ENCODE data around the gene RASGRP2. TPM values are rescaled to one million over a fixed set of nuclear protein-coding genes. Genes with fewer than 3 reads are reported as not detected.

The RASGRP2 gene
- polyA plus RNA-seq, 6 donors from 2014 or later, result 274 to 429 (median 285) TPM

DNA sequence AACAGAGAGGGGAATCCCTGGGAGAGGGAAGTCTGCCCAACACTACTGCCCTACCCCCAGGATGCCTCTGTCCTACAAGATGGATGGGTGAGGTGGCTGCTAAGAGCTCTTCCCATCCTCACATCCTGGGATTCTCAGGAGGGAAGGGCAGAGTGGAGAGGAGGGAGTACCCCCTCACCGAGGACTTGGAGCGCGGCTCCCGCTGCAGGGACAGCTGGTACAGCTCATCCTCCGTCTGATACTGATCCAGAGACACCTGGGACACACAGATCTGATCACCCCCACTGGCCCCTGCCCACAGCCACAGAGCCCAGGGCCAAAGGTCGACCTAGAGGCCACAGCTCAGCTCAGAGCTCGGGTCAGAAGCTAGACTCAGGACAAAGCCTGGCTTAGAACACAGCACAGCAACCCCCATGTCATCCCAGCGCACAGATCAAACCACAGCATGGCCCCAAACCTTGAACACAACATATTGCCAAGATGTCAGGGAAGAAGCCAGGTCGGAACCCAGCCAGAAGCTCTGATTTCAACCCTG is 8.2 kb downstream of the RASGRP2 start:
- Mint-ChIP-seq H3K27ac (peak overlapping the region in 5 of 6 donors; percentile 26 to 67 (median 62)), H3K9me3 (no peaks in the 10 kb centered on the region), H3K27me3 (no peaks in the 10 kb centered on the region), H3K4me3 (peak overlapping the region in 2 of 8 donors; percentile 12 to 66), H3K4me1 (peaks cover 25 to 46% (median 43%) of the 10 kb centered on the region in 3 donors), H3K36me3 (peaks cover 6 to 16% of the 10 kb centered on the region in 2 donors)
- no peak for DNase-seq
- no peak for ATAC-seq (ENCODE audit: low read depth in 2 of 2)

DNA sequence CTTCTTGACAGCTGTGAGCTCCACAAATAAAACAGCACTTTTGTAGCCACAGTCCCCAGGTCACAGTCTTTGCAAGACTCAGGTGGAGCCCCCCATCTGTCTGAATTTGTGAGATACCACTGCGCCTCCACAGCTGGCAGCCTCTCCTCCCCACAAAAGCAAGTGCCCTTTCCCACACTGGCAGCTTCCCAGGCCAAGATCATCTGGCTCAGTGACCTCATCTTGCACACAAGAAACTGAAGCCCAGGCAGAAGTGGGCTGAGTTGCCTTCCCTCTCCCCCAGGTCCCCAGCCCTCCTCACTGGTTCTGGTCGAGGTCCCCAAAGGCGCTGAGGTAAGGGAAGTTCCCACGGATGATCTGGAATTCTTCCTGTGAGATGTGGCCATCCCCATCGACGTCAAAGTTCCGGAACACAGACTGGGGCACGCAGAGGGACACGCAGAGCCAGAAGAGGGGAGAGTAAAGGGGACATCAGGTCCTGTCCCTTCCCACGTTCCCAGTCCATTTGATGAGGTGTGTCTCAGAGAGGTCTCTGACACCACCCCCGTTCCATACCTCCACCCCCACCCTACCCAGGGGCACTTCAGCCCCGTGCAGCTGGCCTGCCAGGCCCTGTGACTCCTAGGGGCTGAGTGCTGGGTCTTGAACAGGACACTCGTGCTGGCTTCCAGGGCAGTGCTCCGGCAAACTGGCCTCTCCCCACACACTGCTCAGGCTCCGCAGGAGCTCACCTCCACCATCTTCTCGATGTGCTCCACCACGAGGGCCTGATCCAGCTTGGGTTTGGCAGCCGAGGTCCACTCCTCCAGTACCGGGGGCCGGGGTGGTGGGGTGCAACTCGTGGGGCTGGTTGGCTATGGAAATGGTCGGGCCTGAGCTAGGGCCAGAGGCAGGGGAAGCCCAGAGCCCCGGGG is 8.9 kb downstream of the RASGRP2 start:
- ATAC-seq (ENCODE audit: low read depth in 2 of 2) (no peak), DNase-seq (no peak)
- Mint-ChIP-seq H3K27me3 (no peaks in the 10 kb centered on the region), H3K4me3 (no peak overlapping the region), H3K4me1 (peaks cover 19 to 39% (median 36%) of the 10 kb centered on the region in 3 donors), H3K27ac (peak overlapping the region in 2 of 6 donors; percentile 36 to 67), H3K9me3 (no peaks in the 10 kb centered on the region), H3K36me3 (peaks cover 6 to 9% of the 10 kb centered on the region in 2 donors)

DNA sequence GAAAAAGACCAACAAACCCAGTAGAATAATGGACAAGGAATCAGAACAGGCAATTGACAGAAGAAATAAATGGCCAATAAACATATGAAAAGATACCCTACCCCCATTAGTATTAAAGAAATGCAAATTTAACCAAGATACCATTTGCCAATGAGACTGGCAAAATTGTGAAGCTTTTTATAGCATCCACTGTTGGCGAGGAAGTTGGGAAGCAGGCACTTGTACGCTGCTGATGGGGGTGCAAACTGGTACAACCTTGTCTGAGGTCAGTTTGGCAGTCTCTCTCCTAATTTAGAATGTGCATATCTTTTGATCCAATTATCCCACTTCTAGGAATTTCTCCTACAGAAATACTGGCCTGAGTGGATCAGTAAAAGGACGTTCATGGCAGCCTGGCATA is 12.3 kb downstream of the RASGRP2 start:
- Mint-ChIP-seq H3K4me1 (peaks cover 16 to 36% (median 28%) of the 10 kb centered on the region in 3 donors), H3K27me3 (no peaks in the 10 kb centered on the region), H3K27ac (no peak overlapping the region), H3K9me3 (no peaks in the 10 kb centered on the region), H3K36me3 (peaks cover 6% of the 10 kb centered on the region in 2 donors), H3K4me3 (no peak overlapping the region)
- DNase-seq (no peak), ATAC-seq (ENCODE audit: low read depth in 2 of 2) (no peak)

DNA sequence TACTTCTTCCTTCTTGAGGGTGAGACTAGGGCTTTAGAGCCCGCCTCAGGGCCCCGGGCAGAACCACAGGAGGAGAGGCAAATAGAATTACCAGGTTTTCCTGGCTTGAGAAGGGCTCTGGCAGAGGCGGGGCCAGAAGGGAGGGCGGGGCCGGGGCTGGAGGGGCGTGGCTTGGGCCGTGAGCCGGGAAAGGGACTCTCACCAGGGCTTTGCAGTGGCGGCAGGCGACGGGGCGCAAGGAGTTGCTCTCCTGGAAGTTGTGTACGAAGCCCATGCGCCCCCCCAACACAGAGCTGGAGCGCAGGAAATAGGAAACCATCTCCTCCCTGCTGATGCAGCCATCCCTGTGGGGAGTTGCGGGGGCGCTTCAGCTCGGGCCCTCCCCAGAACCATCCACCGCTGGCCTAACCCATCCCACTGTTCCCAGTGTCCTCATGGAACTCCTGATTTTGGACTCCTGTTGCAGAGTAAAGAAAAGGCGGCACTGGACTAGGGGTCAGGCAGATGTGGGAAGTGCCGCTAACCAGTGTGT is 14.0 kb downstream of the RASGRP2 start:
- peaks cover 0 to 3% of the 10 kb centered on the region in 2 donors for H3K36me3 Mint-ChIP-seq
- DNase-seq, result no peak
- no peak for ATAC-seq (ENCODE audit: low read depth in 2 of 2)
- H3K27ac Mint-ChIP-seq, result peak overlapping the region in 2 of 6 donors; percentile 49 to 62
- H3K4me1 Mint-ChIP-seq, result peaks cover 16 to 38% (median 22%) of the 10 kb centered on the region in 3 donors
- no peaks in the 10 kb centered on the region for H3K9me3 Mint-ChIP-seq
- no peak overlapping the region for H3K4me3 Mint-ChIP-seq
- H3K27me3 Mint-ChIP-seq, result no peaks in the 10 kb centered on the region

DNA sequence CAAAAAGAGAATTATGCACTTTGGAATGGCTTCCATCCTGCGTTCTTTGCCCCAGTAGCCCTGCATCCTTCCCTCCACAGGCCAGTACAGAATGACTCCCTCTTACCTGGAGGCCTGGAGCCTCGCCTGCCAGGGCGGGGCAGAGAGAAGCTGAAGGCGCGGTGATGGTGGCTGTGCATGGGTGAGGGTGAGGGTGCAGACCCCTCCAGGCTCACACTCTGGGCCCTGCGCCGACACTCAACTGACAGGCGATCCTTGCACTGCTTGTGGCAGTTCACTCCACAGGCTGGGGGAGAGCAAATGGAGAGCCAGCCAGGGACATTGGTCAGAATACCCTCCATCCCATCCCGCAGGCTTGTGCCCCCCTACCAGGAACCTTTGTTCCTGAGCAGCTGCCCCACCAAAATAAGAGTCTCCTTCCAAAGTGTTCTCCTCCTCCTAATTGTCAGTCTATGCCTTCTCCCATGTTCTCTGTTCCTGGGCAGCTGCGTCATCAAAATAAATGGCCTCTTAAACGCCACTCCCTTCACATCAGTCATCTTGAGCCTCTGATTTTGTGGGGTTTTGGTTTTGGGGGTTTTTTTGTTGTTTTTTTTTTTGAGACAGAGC is 15.1 kb downstream of the RASGRP2 start:
- Mint-ChIP-seq H3K27me3 (no peaks in the 10 kb centered on the region), H3K9me3 (no peaks in the 10 kb centered on the region), H3K36me3 (no peaks in the 10 kb centered on the region), H3K4me1 (peaks cover 19 to 42% (median 28%) of the 10 kb centered on the region in 3 donors), H3K4me3 (no peak overlapping the region), H3K27ac (no peak overlapping the region)
- no peak for ATAC-seq (ENCODE audit: low read depth in 2 of 2)
- no peak for DNase-seq

DNA sequence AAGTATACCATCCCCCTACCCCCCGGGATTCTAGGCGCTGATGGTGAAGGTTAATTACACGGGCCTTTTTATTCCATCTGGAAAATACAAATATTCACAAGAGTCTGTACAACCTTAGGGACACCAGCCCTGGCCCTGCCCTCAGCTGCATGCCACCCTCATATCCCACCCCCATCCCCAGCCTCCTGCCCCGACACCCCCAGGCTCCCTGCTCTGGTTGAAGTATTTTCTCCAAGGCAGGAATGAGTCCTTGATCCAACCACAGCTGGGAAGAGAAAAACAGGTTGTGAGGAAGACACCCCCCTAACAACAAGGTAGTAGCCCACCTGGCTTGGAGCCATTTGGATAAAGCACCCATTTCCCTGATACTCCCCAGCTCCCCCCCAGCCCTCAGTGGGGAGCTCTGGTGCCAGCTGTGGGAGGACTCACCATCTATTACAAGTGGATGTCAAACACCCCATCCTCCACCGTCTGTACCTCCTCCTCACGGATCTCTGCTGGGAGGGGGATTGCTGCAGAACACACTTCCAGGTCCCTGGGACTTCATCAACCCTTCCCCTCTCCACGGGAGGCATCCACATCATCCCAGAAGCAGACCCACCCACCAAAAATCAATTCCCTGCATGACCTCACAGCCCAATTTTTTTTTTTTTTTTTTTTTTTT is 16.9 kb downstream of the RASGRP2 start:
- H3K27ac Mint-ChIP-seq, result no peak overlapping the region
- H3K4me3 Mint-ChIP-seq, result peak overlapping the region in 1 of 8 donors; percentile 56
- peaks cover 20 to 42% (median 27%) of the 10 kb centered on the region in 3 donors for H3K4me1 Mint-ChIP-seq
- H3K9me3 Mint-ChIP-seq, result no peaks in the 10 kb centered on the region
- ATAC-seq (ENCODE audit: low read depth in 2 of 2), result no peak
- peaks cover 0 to 9% (median 7%) of the 10 kb centered on the region in 3 donors for H3K27me3 Mint-ChIP-seq
- H3K36me3 Mint-ChIP-seq, result no peaks in the 10 kb centered on the region
- no peak for DNase-seq

DNA sequence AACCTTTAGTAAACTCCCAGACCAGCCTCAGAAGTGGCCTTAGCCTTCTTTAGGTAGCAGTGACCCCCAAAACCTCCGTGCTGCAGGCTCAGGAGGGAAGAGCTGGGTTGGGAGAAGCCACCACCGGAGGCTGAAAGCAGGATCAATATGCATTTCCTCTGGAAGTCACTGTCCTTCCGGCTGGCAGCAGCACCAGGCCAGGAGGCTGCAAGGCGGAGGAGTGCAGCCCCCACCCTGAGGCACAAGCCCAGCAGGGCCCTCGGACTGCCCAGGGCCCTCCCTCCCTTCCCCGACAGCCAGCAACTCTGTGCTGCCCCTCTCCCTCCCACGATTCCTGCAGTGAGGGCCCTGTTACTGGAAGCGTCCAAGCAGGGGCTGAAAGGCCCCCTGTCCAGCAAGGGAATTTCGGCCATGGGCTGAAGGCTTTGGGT is 17.7 kb downstream of the RASGRP2 start:
- no peak for ATAC-seq (ENCODE audit: low read depth in 2 of 2)
- H3K27ac Mint-ChIP-seq, result peak overlapping the region in 1 of 6 donors; percentile 33

DNA sequence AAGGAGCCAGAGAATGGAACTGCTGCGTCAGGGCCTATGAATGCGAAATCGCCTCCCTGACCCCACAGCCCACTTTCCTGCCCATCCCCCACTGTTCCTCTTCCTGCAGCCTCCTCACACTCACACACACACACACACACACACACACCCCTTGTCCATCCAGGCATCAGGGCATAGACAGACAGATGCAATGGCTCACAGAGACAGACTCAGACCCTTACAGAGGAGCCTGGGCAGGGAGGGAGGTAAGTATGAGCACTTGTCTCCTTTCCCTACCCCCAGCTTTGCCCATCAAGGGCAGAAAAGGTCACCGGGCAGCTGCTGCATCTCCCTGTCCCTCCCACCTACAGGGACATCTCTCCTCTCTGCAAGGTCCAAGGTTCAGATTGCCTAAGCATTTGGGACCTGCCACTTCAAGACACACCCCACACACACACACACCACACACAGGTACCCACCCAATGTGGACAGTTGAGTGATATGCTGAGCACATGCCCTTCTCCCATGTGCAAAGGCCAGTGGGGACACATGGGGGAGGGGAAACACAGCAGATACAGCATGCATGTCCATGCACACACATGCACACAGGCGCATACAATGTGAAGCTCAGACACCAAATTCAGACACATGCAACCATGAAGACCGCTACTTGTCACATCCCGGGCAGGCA is 18.9 kb downstream of the RASGRP2 start:
- H3K4me1 Mint-ChIP-seq, result peaks cover 23 to 39% (median 24%) of the 10 kb centered on the region in 3 donors
- DNase-seq (no peak), ATAC-seq (ENCODE audit: low read depth in 2 of 2) (no peak)
- no peaks in the 10 kb centered on the region for H3K36me3 Mint-ChIP-seq
- peak overlapping the region in 4 of 8 donors; percentile 25 to 72 (median 46) for H3K4me3 Mint-ChIP-seq
- H3K27me3 Mint-ChIP-seq, result peaks cover 0 to 28% (median 22%) of the 10 kb centered on the region in 3 donors
- H3K27ac Mint-ChIP-seq, result peak overlapping the region in 1 of 6 donors; percentile 62
- H3K9me3 Mint-ChIP-seq, result no peaks in the 10 kb centered on the region

More for the DNA sequence above, 17.7 kb downstream of the RASGRP2 start:
- no peak for DNase-seq
- H3K36me3 Mint-ChIP-seq, result no peaks in the 10 kb centered on the region
- no peaks in the 10 kb centered on the region for H3K9me3 Mint-ChIP-seq
- H3K27me3 Mint-ChIP-seq, result peaks cover 0 to 16% (median 10%) of the 10 kb centered on the region in 3 donors
- H3K4me3 Mint-ChIP-seq, result no peak overlapping the region
- peaks cover 20 to 39% (median 23%) of the 10 kb centered on the region in 3 donors for H3K4me1 Mint-ChIP-seq

DNA sequence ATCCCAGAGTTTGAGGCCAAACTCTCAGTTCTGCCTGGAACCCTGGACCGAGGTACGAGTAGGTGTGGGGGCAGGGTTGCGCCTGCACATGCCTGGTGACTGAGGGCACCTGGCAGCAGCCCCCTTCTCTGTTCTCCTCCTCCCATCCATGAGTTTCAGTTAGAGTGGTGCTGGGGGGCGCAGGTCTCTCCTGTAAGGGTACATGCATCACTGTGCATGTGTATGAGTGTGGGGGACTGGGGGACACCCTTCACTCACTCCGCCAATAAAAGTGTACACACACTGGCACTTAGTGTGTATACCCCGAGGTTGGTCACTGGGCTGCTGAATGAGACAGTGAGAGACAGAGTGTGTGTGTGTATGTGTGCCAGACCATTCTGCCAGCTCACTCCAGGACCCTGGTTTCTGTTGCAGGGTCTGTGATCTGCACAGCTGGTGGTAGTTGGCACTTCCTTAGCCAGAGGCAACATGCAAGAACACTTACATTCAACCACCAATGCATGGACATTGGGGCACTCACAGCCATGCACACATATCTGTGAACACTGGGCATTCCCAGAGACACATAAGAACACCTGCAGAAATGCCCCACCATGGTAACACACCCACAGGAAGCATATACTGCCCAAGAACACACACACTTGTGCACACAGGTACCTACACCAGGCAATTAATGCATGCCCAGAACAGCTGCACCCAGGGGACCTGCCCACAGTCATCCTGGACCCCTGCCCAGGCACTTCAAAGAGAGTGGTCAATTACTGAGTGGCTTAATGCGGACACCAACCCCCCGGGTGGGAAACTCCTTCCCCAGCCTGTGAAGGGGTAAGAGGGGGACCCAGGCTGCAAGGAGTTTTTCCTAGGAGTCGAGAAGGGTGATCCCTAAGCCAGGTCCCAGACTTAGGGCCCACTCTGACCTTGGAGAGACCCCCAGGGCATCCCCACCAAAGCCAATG is 19.8 kb downstream of the RASGRP2 start:
- no peak for DNase-seq
- Mint-ChIP-seq H3K27ac (peak overlapping the region in 1 of 6 donors; percentile 5), H3K4me3 (peak overlapping the region; percentile 28 to 85 (median 78)), H3K36me3 (no peaks in the 10 kb centered on the region), H3K4me1 (peaks cover 23 to 37% (median 24%) of the 10 kb centered on the region in 3 donors), H3K27me3 (peaks cover 0 to 30% (median 25%) of the 10 kb centered on the region in 3 donors), H3K9me3 (no peaks in the 10 kb centered on the region)
- ATAC-seq (ENCODE audit: low read depth in 2 of 2), result no peak

DNA sequence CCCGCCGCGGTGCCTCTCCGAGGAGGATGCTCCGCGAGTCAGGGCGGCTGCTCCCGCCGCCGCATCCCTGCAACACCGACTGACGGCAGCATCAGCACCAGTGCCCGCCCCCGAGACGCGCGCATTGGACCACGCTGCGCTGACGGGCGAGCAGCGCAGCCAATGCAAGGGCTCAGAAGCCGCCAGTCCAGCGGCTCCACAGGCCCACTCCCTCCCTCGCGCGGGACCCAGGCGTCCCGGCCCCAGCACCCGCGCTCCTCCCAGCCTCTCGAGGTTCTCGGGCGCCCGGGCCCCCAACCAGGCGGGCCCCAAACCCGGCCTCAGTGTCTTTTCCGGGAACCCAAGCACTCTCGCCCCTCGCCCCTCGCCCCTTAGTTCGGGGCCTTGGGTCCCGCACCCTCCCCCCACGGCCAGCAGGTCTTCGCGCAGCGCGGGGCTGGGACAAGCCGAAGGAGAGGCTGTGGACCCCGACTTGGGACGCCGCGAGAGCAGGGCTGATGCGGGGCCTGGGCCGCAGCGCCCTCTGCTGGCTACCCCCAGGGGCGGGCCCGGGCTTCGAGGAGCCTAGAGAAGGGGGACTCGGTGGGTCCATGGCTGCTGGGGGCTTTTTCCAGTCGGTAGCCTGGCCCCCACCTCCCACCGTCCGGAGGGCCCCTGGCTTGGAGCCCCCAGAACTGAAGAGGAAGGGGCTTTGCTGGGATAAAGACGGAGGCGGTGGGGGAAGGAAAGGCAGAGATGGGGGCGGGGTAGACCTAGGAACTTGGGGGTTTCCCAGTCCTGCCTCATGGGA is 20.6 kb downstream of the RASGRP2 start, which contains the start of gene NRXN2:
TSS of gene NRXN2 (minus strand) at position 81 of the 790 bp plus-strand sequence. CDS start 9,498 bp downstream, outside the sequence.
- Mint-ChIP-seq H3K27me3 (peaks cover 7 to 34% (median 28%) of the 10 kb centered on the region in 3 donors), H3K4me3 (peak within 1 kb of the TSS; percentile 28 to 85 (median 78)), H3K9me3 (no peaks in the 10 kb centered on the region), H3K27ac (peak within 1 kb of the TSS in 5 of 6 donors; percentile 15 to 93 (median 64)), H3K4me1 (peaks cover 21 to 37% (median 23%) of the 10 kb centered on the region in 3 donors), H3K36me3 (no peaks in the 10 kb centered on the region)
- ATAC-seq (ENCODE audit: low read depth in 2 of 2), result peak; percentile 86 to 89
- DNase-seq, result peak; percentile 79

Data from naive B cell (primary cell).